GM23338 (cell line): ENCODE results near the gene CALR3. TPM values are rescaled to one million over a fixed set of nuclear protein-coding genes. Genes with fewer than 3 reads are reported as not detected.

ENCODE experiments used
- ATAC-seq: fragments of 200-7000 bp; cut with Tn5 transposase; 3 replicates; pipeline ENCODE4 v1.9.1; 2020
- DNase-seq: peaks from one replicate; pipeline ENCODE4 v3.0.0-alpha.2; 2015; ENCODE audit warnings: low spot score
- H2AFZ ChIP-seq: fragments of 200-600 bp; sonication (generic); 2 replicates; pipeline ENCODE4 v1.8.0; 2016; ENCODE audit warnings: antibody characterized with exemption, mild to moderate bottlenecking, moderate library complexity
- H3F3A ChIP-seq: fragments of 200-600 bp; sonication (generic); replicated peaks from 2 replicates; pipeline ENCODE4 v1.8.0; 2017; ENCODE audit warnings: antibody characterized with exemption, mixed run types, low read depth
- H3K27ac ChIP-seq: fragments of 200-600 bp; sonication (generic); 2 replicates; pipeline ENCODE4 v1.6.1; 2016; ENCODE audit warnings: low read depth
- H3K27me3 ChIP-seq: fragments of 200-600 bp; sonication (generic); 2 replicates; pipeline ENCODE4 v1.8.0; 2016; ENCODE audit warnings: mild to moderate bottlenecking, mixed run types, moderate library complexity; ENCODE audit not compliant: insufficient read depth
- H3K36me3 ChIP-seq: fragments of 200-600 bp; sonication (generic); 2 replicates; pipeline ENCODE4 v1.8.0; 2016; ENCODE audit warnings: mild to moderate bottlenecking; ENCODE audit not compliant: insufficient read depth
- H3K4me1 ChIP-seq: fragments of 200-600 bp; sonication (generic); 2 replicates; pipeline ENCODE4 v1.8.0; 2016; ENCODE audit warnings: mild to moderate bottlenecking, moderate library complexity; ENCODE audit not compliant: insufficient read depth
- H3K4me2 ChIP-seq: fragments of 200-600 bp; sonication (generic); 2 replicates; pipeline ENCODE4 v1.7.1; 2017; ENCODE audit warnings: mixed run types
- H3K4me3 ChIP-seq: fragments of 200-600 bp; sonication (generic); 2 replicates; pipeline ENCODE4 v1.6.1; 2016; ENCODE audit warnings: mixed run types
- H3K79me2 ChIP-seq: fragments of 200-600 bp; sonication (generic); replicated peaks from 2 replicates; pipeline ENCODE4 v1.8.0; 2017; ENCODE audit warnings: mild to moderate bottlenecking; ENCODE audit not compliant: insufficient read depth
- H3K9me2 ChIP-seq: fragments of 200-600 bp; sonication (generic); 2 replicates; pipeline ENCODE4 v1.8.0; 2017; ENCODE audit not compliant: insufficient read depth
- H4K20me1 ChIP-seq: fragments of 200-600 bp; sonication (generic); replicated peaks from 2 replicates; pipeline ENCODE4 v1.8.0; 2017; ENCODE audit warnings: mild to moderate bottlenecking; ENCODE audit not compliant: insufficient read depth
- H3K27ac Mint-ChIP-seq: 2 replicates; pipeline ENCODE4 v1.8.0; 2020; ENCODE audit warnings: inconsistent platforms, mild to moderate bottlenecking, moderate library complexity, mixed read lengths
- H3K27me3 Mint-ChIP-seq: 3 replicates; pipeline ENCODE4 v1.8.0; 2022; ENCODE audit warnings: low read depth, mild to moderate bottlenecking, moderate library complexity, mixed read lengths, inconsistent platforms; ENCODE audit not compliant: insufficient read depth, poor library complexity
- H3K36me3 Mint-ChIP-seq: 3 replicates; pipeline ENCODE4 v1.8.0; 2021; ENCODE audit warnings: low read depth, mild to moderate bottlenecking, inconsistent platforms, moderate library complexity, mixed read lengths
- H3K4me1 Mint-ChIP-seq: 3 replicates; pipeline ENCODE4 v1.8.0; 2020; ENCODE audit warnings: mild to moderate bottlenecking, inconsistent platforms, mixed read lengths
- H3K4me3 Mint-ChIP-seq: 3 replicates; pipeline ENCODE4 v1.8.0; 2021; ENCODE audit warnings: moderate library complexity, mild to moderate bottlenecking, inconsistent platforms, mixed read lengths
- H3K9me3 Mint-ChIP-seq: 3 replicates; pipeline ENCODE4 v1.8.0; 2020; ENCODE audit warnings: moderate library complexity, mild to moderate bottlenecking, inconsistent platforms, mixed read lengths
- CREB1 ChIP-seq: fragments of 250-450 bp; sonication (Bioruptor Pico); IDR thresholded peaks from 2 replicates; pipeline ENCODE4 v1.5.0; 2020; ENCODE audit warnings: low read depth, mild to moderate bottlenecking, moderate library complexity
- JUNB ChIP-seq: IDR thresholded peaks from one replicate; pipeline ENCODE4 v1.6.1; 2016; ENCODE audit warnings: antibody characterized with exemption; ENCODE audit not compliant: unreplicated experiment
- NANOG ChIP-seq: IDR thresholded peaks from 2 replicates; pipeline ENCODE4 v1.6.1; 2016; ENCODE audit warnings: antibody characterized with exemption, borderline replicate concordance
- POLR2AphosphoS5 ChIP-seq: IDR thresholded peaks from 2 replicates; pipeline ENCODE4 v1.6.1; 2016; ENCODE audit warnings: antibody characterized with exemption, low read depth
- REST ChIP-seq: IDR thresholded peaks from one replicate; pipeline ENCODE4 v1.6.1; 2018; ENCODE audit warnings: antibody characterized with exemption; ENCODE audit not compliant: unreplicated experiment
- STAT1 ChIP-seq: IDR thresholded peaks from one replicate; pipeline ENCODE4 v1.6.1; 2016; ENCODE audit warnings: antibody characterized with exemption; ENCODE audit not compliant: unreplicated experiment
- ZNF331 ChIP-seq: fragments of 250-450 bp; sonication (Bioruptor Pico); IDR thresholded peaks from 2 replicates; pipeline ENCODE4 v1.5.0; 2020; ENCODE audit warnings: low read depth, mild to moderate bottlenecking, moderate library complexity
- ZNF462 ChIP-seq: fragments of 250-450 bp; sonication (Bioruptor Pico); IDR thresholded peaks from 2 replicates; pipeline ENCODE4 v1.5.0; 2020; ENCODE audit warnings: mild to moderate bottlenecking, moderate library complexity
- polyA plus RNA-seq: library from polyadenylated mRNA; unstranded; fragments of >200 nt; fragmentation: Nextera tagmentation; extraction: Ambion mirVana; gene quantifications from 2 replicates; pipeline ENCODE4 v1.2.1, GENCODE V29; 2016
- total RNA-seq: library from RNA; depleted of rRNA; stranded (reverse); fragments of >200 nt; shearing (Covaris generic); gene quantifications from 2 replicates; pipeline ENCODE4 v1.2.3, GENCODE V29; 2014
- TF ChIP-seq, protein P1 (sequence below): IDR thresholded peaks from 2 replicates; pipeline ENCODE4 v1.6.1; 2016; ENCODE audit warnings: antibody characterized with exemption
- TF ChIP-seq, protein P2 (sequence below), 2 experiments: fragments of 200-600 bp in 1 of 2; sonication (generic) in 1 of 2; conservative IDR thresholded peaks; 2 replicates each; pipeline versions ENCODE4 v1.5.1 to v1.6.1; 2016 to 2017; ENCODE audit warnings: antibody characterized with exemption in 2 of 2, low read depth in 2 of 2, mild to moderate bottlenecking in 2 of 2, moderate library complexity in 1 of 2

The CALR3 gene
- total and polyA plus RNA-seq, 2 experiments from 2014 or later: 0.42 to 0.66 TPM

GRCh38 chr19:16532440-16533234, 36.7 kb upstream of the CALR3 start:
- Mint-ChIP-seq H3K4me3 (no peak overlapping the region), H3K4me1 (no peaks in the 10 kb centered on the region), H3K27me3 (peaks cover 16% of the 10 kb centered on the region), H3K36me3 (peaks cover 77% of the 10 kb centered on the region), H3K9me3 (no peaks in the 10 kb centered on the region), H3K27ac (no peak overlapping the region)
- no peaks in the 10 kb centered on the region for H3K4me1 ChIP-seq
- peaks cover 19% of the 10 kb centered on the region for H3K79me2 ChIP-seq
- H3K27me3 ChIP-seq: no peaks in the 10 kb centered on the region
- ATAC-seq (no peak), DNase-seq (no peak)
- H3K4me2 ChIP-seq: no peak overlapping the region
- H3K4me3 ChIP-seq: no peak overlapping the region
- no peaks in the 10 kb centered on the region for H3F3A ChIP-seq
- H3K9me2 ChIP-seq: no peaks in the 10 kb centered on the region
- H4K20me1 ChIP-seq: peaks cover 27% of the 10 kb centered on the region
- no peak overlapping the region for H2AFZ ChIP-seq
- no peak overlapping the region for H3K27ac ChIP-seq
- H3K36me3 ChIP-seq: peaks cover 31% of the 10 kb centered on the region
- TF ChIP-seq JUNB (no peak), NANOG (no peak), REST (no peak), POLR2AphosphoS5 (no peak), STAT1 (no peak), ZNF462 (CRISPR knock-in tag) (no peak), CREB1 (CRISPR knock-in tag) (no peak), ZNF331 (CRISPR knock-in tag) (no peak)
- TF ChIP-seq, protein P1, sequence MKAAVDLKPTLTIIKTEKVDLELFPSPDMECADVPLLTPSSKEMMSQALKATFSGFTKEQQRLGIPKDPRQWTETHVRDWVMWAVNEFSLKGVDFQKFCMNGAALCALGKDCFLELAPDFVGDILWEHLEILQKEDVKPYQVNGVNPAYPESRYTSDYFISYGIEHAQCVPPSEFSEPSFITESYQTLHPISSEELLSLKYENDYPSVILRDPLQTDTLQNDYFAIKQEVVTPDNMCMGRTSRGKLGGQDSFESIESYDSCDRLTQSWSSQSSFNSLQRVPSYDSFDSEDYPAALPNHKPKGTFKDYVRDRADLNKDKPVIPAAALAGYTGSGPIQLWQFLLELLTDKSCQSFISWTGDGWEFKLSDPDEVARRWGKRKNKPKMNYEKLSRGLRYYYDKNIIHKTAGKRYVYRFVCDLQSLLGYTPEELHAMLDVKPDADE: no peak
- TF ChIP-seq, protein P2, sequence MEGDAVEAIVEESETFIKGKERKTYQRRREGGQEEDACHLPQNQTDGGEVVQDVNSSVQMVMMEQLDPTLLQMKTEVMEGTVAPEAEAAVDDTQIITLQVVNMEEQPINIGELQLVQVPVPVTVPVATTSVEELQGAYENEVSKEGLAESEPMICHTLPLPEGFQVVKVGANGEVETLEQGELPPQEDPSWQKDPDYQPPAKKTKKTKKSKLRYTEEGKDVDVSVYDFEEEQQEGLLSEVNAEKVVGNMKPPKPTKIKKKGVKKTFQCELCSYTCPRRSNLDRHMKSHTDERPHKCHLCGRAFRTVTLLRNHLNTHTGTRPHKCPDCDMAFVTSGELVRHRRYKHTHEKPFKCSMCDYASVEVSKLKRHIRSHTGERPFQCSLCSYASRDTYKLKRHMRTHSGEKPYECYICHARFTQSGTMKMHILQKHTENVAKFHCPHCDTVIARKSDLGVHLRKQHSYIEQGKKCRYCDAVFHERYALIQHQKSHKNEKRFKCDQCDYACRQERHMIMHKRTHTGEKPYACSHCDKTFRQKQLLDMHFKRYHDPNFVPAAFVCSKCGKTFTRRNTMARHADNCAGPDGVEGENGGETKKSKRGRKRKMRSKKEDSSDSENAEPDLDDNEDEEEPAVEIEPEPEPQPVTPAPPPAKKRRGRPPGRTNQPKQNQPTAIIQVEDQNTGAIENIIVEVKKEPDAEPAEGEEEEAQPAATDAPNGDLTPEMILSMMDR (conservative IDR thresholded peaks at IDR 0.05; ENCODE audit: low read depth in 2 of 2): no peak
